Activated CD8-positive, alpha-beta memory T cell treated with anti-CD3 and anti-CD28 coated beads for 24 hours (primary cell): ENCODE data around the gene IDI1.
"Not testable (repeated sequence)": the region's sequence is repeated elsewhere in the genome, so short reads cannot be mapped to it uniquely, and the experiment has no call there.

Experiments
- DNase-seq: peaks from one replicate; pipeline ENCODE4 v3.0.0-alpha.2; 2020

Gene IDI1

DNA sequence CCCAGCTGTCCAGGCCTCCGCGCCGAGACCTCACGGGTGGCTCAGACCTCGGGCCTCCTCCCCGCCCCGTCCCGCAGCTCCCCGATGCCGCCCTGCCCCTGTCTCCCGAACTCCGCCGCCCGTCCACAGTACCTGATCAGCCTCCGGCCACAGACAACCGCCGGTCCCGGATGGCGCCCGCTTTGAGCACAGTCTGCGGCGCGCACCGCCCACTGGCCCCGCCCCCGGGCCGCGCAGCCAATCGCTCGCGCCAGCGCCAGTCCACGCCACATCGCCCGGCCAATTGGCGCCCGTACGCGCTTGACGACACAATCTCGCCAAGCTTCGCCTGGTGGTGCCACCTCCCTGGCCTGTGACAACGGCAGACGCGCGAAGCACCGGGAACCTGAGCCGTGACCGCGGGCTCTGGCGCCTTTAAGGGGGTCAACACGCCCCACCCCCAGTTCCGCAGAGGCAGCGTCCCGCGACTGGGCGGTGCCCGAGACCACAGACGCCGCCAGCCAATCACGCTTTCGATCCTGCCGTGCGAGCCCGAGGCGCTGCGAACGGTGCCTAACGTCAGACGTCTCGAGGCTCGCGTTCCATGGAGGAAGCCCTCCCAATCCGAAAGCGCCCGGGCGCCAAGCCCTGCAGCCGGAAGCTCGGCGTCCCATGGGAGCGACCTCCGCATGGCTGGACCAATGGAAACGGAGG, at the start of gene IDI1:
Gene IDI1 (minus strand): TSS at position 388 of the 693 bp plus-strand sequence. CDS start 116 bp downstream, at position 272.
- peak; percentile 97 for DNase-seq

DNA sequence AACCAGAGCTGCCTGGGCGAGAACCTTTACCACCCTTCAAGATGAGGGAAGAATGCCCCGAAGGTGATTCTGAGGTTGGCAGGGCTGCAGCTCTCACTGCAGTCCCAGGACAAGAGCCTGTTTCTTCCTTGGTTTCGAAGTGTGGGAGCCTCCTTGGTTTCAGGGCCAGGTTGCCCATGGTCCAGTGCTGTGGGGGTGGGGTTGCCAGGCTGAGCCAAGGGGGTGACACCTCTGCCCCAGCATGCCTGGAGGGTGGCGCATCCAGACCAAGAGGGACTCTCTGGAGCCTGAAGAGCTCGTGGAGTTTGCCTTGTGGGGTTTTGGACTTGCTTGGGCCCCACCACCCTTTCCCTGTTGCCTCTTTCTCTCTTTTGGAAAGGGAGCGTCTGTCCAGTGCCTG, 48.5 kb upstream of the IDI1 start:
- no peak for DNase-seq

DNA sequence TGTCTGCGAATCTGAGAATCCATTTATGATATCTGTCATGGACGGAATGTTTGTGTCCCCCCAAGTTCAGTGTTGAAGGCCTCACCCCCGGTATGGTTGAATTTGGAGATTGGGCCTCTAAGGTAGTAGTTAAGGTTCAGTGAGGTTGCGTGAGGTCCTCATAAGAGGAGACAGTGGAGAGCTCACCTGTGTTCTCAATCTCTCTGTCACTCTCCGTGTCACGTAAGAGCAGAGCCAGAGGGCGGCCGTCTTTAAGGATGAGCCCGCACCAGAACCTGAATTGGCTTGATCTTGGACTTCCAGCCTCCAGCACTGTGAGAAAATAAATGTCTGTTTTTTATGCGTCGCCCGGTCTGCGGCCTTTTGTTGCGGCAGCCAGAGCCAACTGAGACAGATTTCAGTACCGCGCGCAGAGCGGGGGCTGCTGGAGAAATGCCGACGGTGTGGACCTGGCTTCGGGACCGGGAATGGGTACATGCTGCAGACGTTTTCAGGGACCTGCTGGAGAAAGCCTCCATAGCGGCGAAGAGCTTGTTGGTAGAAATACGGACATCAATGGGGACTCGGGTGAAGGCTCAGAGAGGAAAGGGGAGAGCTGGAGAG, 47.5 kb upstream of the IDI1 start:
- DNase-seq: no peak

DNA sequence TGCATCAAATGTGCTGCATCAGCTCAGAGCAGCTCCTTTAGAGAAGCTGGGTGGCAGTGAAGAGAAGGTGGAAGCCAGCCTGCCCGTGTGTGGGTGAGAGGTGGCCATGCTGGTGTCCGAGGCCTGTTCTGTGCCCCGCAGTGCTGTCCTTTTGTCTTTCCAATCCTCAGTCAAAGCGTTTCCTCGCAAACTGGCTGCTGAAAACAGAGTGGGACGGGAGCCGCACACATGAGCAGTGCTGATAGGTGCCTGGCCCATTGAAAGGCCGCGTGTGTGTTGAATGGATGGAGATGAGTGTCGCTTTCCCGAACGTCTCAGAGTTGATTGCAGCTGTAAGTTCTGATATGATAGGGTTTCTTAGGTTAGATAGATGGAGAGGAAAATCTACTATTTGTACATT, 46.6 kb upstream of the IDI1 start:
- no peak for DNase-seq

DNA sequence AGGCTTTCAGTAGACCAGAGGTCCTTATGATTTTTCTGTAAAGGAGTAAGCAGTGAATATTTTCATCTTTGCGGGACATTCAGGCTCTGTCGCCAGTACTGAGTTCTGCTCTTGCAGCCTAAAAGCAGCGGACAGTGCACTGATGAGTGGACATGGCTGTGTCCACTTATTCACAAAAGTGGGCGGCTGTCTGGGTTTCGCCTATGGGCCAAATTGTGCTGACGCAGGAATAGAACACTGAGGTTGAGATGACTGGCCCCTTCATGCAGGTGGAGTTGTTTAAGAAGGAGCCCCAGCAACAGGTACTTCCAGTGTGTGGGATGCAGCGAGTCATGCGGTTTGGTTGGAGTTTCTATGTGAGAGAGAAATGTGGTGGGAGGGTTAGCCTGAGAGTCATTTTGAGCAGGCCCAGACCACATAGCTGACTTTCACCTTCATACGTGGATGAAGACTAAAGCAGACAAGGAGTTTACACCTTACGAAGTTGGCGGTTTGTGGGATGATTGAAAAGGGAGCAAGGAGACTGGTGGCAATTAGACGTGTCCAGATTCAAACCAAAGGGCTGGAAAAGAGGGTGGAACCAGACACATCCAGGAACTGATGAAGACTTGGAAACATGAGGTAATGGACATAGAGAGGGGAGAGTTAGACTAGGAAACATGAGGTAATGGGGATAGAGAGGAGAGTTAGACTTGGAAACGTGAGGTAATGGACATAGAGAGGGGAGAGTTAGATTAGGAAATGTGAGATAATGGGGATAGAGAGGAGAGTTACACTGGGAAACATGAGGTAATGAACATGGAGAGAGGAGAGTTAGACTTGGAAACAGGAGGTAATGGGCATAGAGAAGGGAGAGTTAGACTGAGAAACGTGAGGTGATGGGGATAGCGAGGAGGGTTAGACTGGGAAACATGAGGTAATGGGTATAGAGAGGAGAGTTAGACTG, 45.5 kb upstream of the IDI1 start:
- peak; percentile 65 for DNase-seq

DNA sequence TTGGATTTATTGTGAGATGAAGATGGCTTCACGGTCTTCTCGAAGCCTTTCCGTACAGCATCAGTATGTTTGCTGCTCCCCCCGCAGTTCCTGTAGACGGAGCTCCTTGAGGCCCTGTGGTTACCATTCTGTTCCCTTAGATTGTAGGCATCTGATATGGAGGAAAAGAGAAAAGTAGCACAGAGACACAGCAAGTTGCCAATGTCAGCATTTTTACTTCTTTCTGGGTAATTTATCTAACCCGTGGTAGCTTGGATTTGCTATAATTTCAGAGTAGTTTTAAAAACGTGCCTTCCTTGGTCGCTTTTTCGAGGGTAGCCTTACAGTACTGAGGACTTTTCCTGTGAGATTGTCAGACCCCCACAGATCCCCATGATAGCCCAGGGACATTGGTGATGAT, 44.8 kb upstream of the IDI1 start:
- no peak for DNase-seq

DNA sequence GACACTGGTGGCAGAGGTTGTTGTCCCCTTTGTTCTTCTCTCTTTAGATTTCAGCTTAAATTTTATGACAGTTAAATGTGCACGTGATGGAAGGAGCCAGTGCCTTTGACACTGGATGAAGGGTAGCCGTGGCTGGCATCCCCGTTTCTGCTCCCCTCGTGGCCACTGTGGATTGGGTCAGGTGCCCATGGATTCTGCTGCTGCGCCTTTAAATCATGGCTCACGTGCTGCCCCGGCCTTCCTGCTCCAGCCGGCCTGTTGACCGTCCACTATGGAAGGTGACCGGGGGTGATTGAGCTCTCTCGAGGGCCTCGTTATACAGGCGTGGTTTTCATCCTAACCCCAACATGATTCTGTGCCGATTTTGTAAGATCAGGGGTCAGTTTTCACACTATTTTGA, 41.8 kb upstream of the IDI1 start:
- peak; percentile 38 for DNase-seq

DNA sequence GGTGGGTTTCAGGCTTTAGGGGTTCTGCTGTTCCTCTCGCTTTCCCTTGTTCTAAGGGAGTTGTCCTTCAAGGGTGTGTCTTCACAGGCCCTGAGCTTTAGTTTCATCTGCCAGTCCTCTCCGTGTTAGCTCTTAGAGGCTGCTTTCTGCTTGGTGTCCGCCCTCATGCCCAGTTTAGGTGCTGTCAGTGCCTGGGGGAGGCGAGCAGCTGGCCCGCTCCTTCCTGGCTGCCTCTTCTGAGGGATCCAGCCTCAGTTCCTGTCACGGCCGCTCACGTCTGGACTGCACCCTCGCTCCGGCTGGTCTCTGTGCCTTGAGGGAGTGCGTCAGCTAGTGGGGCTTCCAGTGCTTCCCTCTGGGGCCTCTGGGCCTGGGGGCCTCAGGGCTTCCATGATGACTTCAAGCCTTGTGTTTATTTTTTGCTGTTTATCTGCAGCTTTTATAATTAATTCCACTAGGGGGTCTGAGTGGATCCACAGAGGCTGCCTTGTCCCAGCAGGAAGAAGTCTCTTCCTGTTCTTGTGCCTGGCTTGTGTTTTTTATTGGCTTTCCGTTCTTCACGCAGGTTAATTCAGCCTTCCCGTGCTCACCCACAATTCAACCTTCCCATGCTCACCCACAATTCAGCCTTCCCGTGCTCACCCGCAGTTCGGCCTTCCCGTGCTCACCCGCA, 40.2 kb upstream of the IDI1 start:
- DNase-seq: peak; percentile 44

DNA sequence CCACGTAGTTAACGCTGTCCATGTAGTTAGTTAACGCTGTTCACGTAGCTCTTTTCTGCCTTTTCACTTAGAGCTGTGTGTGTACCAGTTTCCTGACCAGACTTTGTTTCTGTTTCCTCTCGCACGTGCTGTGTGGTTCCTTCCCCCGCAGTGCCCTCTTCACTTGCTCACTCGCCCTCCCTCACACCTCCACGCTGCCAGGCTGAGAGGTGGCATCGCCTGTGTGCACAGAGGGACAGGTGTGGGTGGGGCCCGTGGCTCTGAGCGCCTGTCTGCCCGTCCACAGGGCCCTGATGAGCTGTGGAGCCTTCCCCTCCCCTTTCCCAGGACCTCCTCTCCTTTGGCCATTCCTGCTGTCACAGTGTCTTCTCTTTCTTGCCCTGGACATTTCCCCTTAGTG, 37.9 kb upstream of the IDI1 start:
- DNase-seq: peak; percentile 47

DNA sequence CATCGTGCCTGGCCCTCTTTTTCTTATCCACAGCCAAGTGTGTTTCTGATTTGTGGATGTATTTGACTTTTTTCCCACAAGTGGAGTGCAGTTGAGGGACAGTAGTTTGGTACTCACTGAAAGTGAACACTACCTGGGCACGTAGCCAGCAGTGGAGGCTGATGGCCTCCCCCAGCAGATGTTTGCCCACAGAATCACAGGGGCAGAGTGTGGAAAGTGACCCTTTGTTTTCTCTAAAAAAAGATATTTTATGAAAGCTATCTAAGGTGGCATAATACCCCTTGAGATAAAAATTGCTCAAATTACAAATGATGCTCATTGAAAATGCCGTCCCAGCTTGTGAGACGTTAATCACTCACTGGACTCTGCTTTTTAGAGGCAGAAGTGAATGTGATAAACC, 36.3 kb upstream of the IDI1 start:
- DNase-seq: peak; percentile 15

DNA sequence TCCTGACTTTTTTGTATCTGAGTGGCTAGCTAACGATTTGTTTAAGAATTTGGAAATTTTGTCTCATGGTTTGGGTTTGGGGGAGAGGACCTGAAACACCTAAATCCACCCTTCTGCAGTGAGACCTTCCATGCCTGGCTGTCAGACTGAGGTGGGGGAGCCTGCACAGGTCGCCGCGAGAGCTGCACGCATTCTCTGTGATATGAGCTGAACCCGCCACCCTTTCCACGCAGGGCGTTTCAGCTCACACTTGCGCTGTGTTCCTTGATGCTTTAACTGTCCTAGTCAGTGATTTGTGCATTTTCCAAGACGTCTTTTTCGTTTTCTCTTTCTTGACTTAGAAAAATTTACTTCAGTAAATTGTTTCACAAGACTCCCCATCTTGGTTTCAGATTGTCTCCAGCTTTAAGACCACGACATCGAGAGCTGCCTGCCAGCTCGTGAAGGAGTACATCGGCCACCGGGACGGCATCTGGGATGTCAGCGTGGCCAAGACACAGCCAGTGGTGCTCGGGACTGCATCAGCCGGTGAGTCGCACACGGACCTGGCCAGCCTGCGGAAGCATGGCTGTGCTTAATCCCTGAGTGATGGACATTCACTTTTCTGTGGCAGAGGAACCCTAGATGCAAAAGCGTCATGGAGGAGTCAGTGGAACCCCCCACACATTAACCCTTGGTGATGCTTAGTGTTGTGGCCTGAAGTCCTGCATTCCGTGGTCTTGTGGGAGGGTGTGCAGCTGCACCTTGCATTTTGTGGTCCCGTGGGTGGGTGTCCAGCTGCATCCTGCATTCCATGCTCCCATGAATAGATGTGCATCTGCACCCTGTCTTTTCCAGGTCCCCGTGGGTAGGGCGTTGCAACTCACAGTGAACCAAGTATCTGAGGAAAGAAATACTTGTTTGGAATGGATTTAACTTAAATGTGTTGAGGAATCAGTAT, 35.4 kb upstream of the IDI1 start:
- peak; percentile 28 for DNase-seq

DNA sequence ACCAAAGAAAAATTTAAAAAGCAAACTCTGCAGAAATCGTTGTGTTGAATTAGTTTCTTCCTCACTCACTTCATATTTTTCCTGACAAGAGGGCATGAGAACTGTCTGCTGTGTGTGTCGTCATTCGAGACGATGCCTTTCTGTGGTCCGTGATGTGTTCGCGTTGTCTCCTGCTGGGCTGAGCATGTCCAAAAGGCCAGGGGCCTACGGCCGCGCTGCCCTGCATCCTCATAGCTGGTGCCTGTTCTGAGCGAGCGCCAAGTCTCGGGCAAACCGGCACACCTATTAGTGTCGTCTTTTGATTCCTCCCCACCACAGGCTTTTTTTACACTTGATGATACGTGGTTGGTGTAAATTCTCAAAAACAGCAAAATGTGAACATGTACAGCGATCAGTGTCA, 34.7 kb upstream of the IDI1 start:
- peak; percentile 43 for DNase-seq

DNA sequence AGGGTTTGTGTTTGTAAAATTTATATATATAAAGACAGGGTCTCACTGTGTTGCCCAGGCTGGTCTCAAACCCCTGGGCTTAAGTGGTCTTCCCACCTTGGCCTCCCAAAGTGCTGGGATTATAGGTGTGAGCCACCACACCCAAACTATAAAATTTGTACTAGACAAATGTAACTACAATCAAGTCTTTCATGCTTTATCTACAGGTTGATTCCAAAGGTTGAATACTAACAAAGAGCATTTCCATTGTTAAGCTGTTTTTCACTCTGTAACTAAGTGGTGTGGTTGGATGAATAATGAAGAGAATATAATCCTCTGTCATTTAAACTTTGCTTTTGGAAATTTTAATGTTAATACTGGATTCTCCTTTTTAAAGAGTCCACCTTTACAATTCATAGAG, 29.7 kb upstream of the IDI1 start:
- no peak for DNase-seq

DNA sequence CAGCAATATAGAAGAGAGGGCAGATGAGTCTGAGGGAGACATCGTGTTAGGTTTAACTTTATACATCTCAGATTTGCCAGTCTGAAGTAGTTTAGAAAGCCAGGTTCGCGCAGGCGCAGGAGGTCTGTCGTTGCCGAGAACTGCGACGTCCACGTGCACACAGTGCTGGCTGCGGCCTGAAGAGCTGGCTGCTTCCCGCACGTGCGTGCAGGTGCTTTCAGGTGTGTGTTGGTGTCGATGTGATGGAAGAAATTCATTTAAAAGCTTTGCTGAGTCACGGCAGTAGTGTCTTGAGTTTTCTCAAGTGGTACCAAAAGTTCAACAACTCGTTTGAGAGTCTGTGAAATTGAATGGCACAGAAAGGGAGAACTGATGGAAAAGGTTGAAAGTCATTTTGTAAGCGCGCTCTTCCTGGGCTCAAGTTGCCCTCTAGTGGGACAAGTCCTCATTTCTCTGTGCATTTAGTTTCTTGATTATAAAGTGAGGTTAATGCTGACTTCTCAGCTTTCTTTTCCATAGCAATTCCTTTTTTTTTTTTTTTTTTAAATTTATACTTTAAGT, 25.9 kb upstream of the IDI1 start:
- DNase-seq: no peak

DNA sequence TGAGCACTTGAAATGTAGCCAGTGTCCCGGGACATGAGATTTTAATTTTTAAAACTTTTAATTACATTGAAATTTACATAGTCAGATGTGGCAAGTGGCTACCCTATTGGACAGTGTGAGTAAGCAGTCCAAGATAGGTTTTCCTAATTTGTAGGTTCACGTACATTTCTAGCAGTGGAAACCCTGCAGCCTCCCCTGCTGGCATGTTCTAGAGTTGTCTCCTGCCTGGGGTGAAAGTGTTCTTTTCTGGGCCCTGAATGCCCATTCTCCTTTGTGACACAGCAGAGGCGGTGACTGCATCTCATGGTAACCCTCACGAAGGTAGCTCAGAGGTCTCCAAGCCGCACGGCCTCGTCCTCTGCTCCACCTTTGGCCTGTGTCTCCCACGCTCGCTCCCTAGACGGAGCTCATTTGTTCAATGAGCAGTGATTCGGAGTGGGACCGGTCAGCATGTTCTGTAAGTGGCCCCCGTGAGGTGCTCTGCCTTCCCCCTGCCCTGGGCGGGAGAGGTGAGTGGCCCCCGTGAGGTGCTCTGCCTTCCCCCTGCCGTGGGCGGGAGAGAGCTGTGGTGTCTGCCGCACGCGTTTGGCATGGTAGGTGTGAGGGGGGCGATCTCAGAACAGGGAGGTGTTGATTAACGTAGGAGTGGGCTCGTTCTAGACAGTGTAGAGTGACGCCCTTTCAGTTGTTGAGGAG, 25.3 kb upstream of the IDI1 start:
- DNase-seq: peak; percentile 37

DNA sequence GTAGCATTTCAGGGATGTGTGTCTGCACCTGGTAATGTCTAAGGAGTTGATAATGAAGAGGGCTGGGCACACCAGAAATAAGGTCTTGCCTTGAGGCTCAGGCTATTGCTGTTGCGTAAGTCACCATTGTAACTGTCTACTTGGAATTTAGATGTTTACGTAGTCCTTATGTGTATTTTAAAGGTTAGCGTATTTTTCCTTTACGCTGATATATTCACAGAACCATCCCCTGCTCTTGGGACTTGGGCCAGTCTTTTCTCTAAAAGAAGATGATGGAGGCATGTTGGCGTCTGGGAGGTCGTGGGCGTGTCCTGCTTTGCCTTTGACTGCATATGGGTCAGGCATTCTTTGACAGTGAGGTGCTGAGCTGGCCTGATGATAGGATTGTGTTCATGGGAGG, 22.0 kb upstream of the IDI1 start:
- DNase-seq: peak; percentile 24

DNA sequence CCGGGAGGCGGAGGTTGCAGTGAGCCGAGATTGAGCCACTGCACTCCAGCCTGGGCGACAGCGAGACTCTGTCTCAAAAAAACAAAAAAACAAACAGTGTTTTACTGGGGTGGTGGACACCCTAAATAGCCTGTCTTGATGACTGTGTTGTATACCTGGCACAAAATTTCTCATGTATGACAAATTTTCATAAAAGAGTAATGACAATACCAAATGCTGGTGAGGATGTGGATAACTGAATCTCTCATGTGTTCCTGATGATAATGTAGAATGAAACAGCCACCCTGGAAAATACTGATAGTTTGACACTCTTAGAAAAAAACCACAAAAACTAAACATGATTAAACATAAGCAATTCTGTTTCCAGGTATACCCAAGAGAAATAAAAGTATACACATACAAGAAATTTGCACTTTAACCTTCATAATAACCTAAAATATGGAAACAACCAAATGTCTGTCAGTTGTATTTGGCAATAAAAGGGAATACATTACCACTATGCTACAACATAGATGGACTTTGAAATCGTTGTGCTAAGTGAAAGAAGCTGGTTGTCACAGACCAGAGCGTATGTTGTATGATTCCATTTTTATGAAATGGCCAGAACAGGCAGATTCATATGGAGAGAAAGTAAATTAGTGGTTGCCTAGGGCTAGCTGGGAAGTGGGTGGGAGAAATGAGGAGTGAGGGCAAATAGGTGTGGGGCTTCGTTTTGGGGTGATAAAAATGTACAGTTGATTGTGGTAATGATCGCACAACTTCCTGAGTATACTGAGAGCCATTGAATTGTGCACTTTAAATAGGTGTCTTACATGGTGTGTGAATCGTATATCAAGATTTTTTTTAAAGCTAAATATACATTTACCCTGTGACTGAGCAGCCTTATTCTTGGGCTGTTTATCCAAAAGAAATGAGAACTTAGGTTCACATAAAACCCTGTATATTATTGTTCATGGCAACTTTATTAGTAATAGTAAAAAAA, 19.8 kb upstream of the IDI1 start:
- DNase-seq: no peak

DNA sequence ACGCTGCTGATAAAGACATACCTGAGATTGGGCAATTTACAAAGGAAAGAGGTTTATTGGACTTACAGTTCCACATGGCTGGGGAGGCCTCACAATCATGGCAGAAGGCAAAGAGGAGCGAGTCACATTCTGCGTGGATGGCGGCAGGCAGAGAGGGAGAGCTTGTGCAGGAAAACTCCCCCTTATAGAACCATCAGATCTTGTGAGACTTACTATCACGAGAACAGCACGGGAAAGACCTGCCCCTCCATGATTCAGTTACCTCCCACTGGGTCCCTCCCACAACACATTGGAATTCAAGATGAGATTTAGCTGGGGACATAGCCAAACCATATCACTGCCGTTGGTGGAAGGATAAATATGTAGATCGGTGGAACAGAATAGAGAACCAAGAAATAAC, 17.8 kb upstream of the IDI1 start:
- DNase-seq: not testable (repeated sequence)

DNA sequence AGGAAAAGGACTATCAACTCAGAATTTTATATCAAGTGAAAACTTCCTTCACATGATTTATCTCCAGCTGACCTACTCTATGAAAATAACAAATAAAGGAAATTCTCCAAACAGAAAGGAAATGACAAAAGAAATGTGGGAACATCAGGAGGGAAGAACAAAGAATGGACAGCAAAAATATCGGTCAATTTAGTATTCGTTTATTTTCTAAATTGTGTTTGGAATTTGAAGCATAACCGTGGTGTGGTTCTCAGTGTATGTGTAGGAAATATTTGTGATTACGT, 16.0 kb upstream of the IDI1 start:
- DNase-seq: no peak
